Hepatocyte (in vitro differentiated cells): ENCODE data around the gene DGCR2.

Experiments used
- CTCF ChIP-seq: fragments of 200-600 bp; sonication (generic); IDR thresholded peaks from 2 replicates; pipeline ENCODE4 v1.5.1; 2016; ENCODE audit warnings: antibody characterized with exemption, mild to moderate bottlenecking; ENCODE audit not compliant: poor library complexity
- EZH2 ChIP-seq: fragments of 200-600 bp; sonication (generic); IDR thresholded peaks from 2 replicates; pipeline ENCODE4 v1.6.1; 2016; ENCODE audit warnings: antibody characterized with exemption, mild to moderate bottlenecking, borderline replicate concordance
- EZH2phosphoT487 ChIP-seq: fragments of 200-600 bp; sonication (generic); IDR thresholded peaks from one replicate; pipeline ENCODE4 v1.6.1; 2018; ENCODE audit warnings: antibody characterized with exemption, mild to moderate bottlenecking, low read depth, moderate library complexity; ENCODE audit not compliant: unreplicated experiment, severe bottlenecking

GRCh38 chr22:19041704-19042074, 80.5 kb downstream of the DGCR2 start:
- TF ChIP-seq CTCF (no peak), EZH2phosphoT487 (no peak), EZH2 (no peak)
